ENCODE results near the gene PTK7.

GRCh38 chr6:43113431-43114260, 37.5 kb downstream of the PTK7 start:
- TF ChIP-seq CTCF (conservative IDR thresholded peaks at IDR 0.05; ENCODE audit: low read length) = no peak
- TF ChIP-seq EZH2phosphoT487 (IDR thresholded peaks at IDR 0.05; ENCODE audit: borderline replicate concordance, low read depth, low read length) = no peak

Measured in OCI-LY7 (cell line).